Fibroblast of lung (primary cell): ENCODE data around the gene DIP2A.

Source experiments
- CTCF ChIP-seq, 2 donors: IDR thresholded peaks in 1 of 2; conservative IDR thresholded peaks in 1 of 2; 1 replicate in 1 of 2; 2 replicates in 1 of 2; pipeline ENCODE4 v1.5.1; 2011 to 2012; ENCODE audit warnings: low read length in 2 of 2, control low read depth in 1 of 2, inconsistent platforms in 1 of 2, low read depth in 1 of 2, mild to moderate bottlenecking in 1 of 2
- EZH2 ChIP-seq: IDR thresholded peaks from 2 replicates; pipeline ENCODE4 v1.5.1; 2012; ENCODE audit warnings: low read length, control low read depth, mild to moderate bottlenecking; ENCODE audit errors: missing control alignments

- TF ChIP-seq CTCF (conservative IDR thresholded peaks at IDR 0.05 in 1 of 2, IDR thresholded peaks at IDR 0.05 in 1 of 2; ENCODE audit: low read depth in 1 of 2, low read length in 2 of 2): no peak
- TF ChIP-seq EZH2: no peak
Measured at GRCh38 chr21:46564391-46564790, 105.7 kb downstream of the DIP2A start.
